ENCODE data around the gene TRIM40. TPM values are rescaled to one million over a fixed set of nuclear protein-coding genes. Genes with fewer than 3 reads are reported as not detected.

Gene TRIM40
- total and polyA plus RNA-seq, 4 donors: 0.08 to 0.20 TPM; not detected in 2

DNA sequence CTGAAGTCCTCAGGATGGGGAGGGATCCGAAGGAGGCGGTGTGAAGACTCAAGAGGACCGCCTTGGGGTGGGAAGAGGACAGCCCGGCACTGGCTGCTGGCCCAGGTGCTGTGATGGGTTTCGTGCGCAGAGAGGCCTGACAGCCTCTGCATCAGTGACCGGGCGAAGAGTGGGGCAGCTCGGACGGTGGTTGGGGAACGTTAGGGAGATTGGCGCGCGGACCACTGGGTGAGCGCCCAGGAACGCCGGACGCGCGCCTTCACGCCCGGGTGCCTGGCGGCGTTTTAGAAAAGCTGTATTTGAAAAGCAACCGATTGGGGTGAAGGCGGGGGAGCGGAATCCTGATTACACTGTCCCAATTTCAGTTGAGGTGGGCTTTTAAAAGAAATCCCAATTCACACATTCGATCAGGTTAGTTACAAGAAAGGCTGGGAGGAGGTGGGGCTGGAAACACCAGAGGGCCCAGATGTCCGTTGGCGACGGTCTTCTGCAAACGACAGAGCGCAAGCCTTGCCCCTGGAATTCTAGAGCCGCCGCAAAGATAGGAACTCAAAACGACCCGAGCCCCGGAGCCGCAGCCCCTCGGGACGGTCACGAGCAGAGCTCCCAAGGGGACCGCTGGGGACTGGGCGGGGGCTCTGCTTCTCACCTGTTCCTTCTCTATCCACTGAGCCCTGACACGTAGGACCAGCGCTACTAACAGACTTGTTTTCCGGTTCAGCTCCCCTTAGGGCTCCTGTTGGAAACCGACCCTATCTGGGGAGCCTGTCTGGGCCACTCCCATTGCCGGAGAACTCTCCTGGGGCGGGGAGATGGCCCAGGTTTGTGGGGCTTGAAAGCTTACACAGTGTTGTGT lies 8.5 kb upstream of the TRIM40 start:
- Histone ChIP-seq H3K4me3 (no peak overlapping the region), H3K36me3 (ENCODE audit: control insufficient read depth in 4 of 4, insufficient read depth in 4 of 4, low read length in 4 of 4) (no peaks in the 10 kb centered on the region), H3K4me1 (ENCODE audit: control insufficient read depth in 5 of 5, insufficient read depth in 5 of 5, low read length in 5 of 5) (peaks cover 0 to 9% (median 0%) of the 10 kb centered on the region in 5 donors), H3K27ac (ENCODE audit: low read depth in 1 of 2, low read length in 1 of 2) (no peak overlapping the region), H3K9ac (ENCODE audit: insufficient read depth in 1 of 2, low read length in 2 of 2) (no peak overlapping the region), H3K27me3 (ENCODE audit: control insufficient read depth in 3 of 3, insufficient read depth in 3 of 3, low read length in 2 of 3) (peaks cover 0 to 71% (median 67%) of the 10 kb centered on the region in 3 donors), H3K9me3 (ENCODE audit: control insufficient read depth in 4 of 4, insufficient read depth in 3 of 4, low read length in 3 of 4) (no peaks in the 10 kb centered on the region)
- WGBS, 2 donors: 16 to 19% methylated on average over 50 of the region's 50 CpGs
- ATAC-seq (ENCODE audit: insufficient read depth, low FRiP score) (no peak), DNase-seq (peak in 2 of 3 donors; percentile 16 to 17)
- TF ChIP-seq, protein P1, sequence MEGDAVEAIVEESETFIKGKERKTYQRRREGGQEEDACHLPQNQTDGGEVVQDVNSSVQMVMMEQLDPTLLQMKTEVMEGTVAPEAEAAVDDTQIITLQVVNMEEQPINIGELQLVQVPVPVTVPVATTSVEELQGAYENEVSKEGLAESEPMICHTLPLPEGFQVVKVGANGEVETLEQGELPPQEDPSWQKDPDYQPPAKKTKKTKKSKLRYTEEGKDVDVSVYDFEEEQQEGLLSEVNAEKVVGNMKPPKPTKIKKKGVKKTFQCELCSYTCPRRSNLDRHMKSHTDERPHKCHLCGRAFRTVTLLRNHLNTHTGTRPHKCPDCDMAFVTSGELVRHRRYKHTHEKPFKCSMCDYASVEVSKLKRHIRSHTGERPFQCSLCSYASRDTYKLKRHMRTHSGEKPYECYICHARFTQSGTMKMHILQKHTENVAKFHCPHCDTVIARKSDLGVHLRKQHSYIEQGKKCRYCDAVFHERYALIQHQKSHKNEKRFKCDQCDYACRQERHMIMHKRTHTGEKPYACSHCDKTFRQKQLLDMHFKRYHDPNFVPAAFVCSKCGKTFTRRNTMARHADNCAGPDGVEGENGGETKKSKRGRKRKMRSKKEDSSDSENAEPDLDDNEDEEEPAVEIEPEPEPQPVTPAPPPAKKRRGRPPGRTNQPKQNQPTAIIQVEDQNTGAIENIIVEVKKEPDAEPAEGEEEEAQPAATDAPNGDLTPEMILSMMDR (IDR thresholded peaks at IDR 0.05; ENCODE audit: control extremely low read depth, extremely low read depth): no peak

DNA sequence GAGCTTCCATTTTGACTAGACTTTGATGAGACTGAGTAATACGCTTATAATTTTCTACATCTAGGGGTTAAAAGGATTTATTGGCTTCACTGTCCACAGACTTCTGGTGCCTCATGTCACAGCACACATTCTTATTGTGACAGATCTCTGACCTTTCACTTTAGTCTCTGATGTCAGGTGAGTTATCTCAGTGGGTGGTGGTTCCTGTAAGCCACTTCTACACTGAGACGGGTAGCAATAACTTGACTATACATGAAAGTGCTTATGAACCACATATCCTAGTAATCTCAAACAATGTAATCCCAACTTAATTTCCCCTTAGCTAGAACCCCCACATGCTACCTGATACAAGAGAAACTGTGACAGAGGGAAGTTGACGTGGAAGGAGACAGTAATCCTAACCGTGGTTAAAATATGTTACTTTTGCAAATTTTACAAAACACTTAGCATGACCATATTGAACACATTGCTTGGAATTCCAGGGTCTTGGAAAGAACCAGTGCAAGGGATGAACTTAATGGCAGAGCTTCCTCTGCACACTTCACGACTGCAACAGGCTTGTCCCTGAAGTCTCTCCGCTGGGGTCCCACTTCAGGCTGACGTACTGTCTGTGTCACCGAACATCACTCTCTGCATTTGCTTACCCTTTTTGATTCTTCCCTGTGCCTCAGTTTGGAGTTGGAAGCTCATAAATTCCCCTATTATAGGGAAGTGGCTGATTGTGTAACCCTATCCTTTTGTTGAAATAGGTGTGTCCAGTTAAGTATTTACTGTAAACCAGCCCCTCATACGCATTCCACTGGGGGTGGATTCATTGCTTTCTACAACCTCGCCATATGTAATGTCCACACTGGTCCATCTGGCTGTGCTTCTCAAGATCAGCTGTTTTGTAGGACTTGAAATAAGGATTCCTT lies 6.4 kb upstream of the TRIM40 start:
- peaks cover 0 to 64% (median 63%) of the 10 kb centered on the region in 3 donors for H3K27me3 ChIP-seq (ENCODE audit: control insufficient read depth in 3 of 3, insufficient read depth in 3 of 3, low read length in 2 of 3)
- TF ChIP-seq, protein P1 (IDR thresholded peaks at IDR 0.05; ENCODE audit: control extremely low read depth, extremely low read depth): no peak
- no peaks in the 10 kb centered on the region for H3K36me3 ChIP-seq (ENCODE audit: control insufficient read depth in 4 of 4, insufficient read depth in 4 of 4, low read length in 4 of 4)
- H3K4me3 ChIP-seq: no peak overlapping the region
- DNase-seq (no peak), ATAC-seq (ENCODE audit: insufficient read depth, low FRiP score) (peak; percentile 14)
- 66 to 72% methylated on average over 10 of the region's 10 CpGs for WGBS, 2 donors
- no peak overlapping the region for H3K9ac ChIP-seq (ENCODE audit: insufficient read depth in 1 of 2, low read length in 2 of 2)
- H3K4me1 ChIP-seq (ENCODE audit: control insufficient read depth in 5 of 5, insufficient read depth in 5 of 5, low read length in 5 of 5): peaks cover 0 to 9% (median 0%) of the 10 kb centered on the region in 5 donors
- H3K27ac ChIP-seq (ENCODE audit: low read depth in 1 of 2, low read length in 1 of 2): no peak overlapping the region
- no peaks in the 10 kb centered on the region for H3K9me3 ChIP-seq (ENCODE audit: control insufficient read depth in 4 of 4, insufficient read depth in 3 of 4, low read length in 3 of 4)

DNA sequence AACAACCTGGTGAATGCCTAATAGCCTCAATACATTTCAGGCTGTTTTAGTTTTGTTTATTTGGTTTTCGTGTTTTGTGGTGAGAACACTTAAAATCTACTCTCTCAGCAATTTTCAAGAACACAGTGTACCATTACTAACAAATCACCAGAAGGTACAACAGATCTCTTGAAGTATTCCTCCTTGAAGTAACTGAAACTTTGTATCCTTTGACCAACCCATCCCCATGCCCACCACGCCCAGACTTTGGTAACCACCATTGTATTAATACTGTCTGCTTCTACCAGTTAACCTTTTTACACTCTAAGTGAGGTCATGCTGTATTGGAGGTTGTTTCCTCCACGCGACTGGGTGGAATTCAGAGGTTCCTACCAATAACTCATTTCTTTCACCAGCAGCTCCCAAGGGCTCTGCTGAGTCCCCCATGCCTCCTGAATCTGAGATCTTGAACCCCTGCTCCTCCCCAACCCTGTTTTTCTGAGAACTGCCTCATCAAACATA lies 5.7 kb upstream of the TRIM40 start:
- WGBS, 2 donors: 68 to 69% methylated on average over 4 of the region's 4 CpGs
- Histone ChIP-seq H3K4me1 (ENCODE audit: control insufficient read depth in 5 of 5, insufficient read depth in 5 of 5, low read length in 5 of 5) (peaks cover 0 to 9% (median 0%) of the 10 kb centered on the region in 5 donors), H3K27me3 (ENCODE audit: control insufficient read depth in 3 of 3, insufficient read depth in 3 of 3, low read length in 2 of 3) (peaks cover 0 to 58% (median 58%) of the 10 kb centered on the region in 3 donors), H3K9ac (ENCODE audit: insufficient read depth in 1 of 2, low read length in 2 of 2) (no peak overlapping the region), H3K9me3 (ENCODE audit: control insufficient read depth in 4 of 4, insufficient read depth in 3 of 4, low read length in 3 of 4) (no peaks in the 10 kb centered on the region), H3K36me3 (ENCODE audit: control insufficient read depth in 4 of 4, insufficient read depth in 4 of 4, low read length in 4 of 4) (no peaks in the 10 kb centered on the region), H3K4me3 (no peak overlapping the region), H3K27ac (ENCODE audit: low read depth in 1 of 2, low read length in 1 of 2) (no peak overlapping the region)
- TF ChIP-seq, protein P1 (IDR thresholded peaks at IDR 0.05; ENCODE audit: control extremely low read depth, extremely low read depth): no peak
- ATAC-seq (ENCODE audit: insufficient read depth, low FRiP score) (no peak), DNase-seq (no peak)
